Endothelial cell of umbilical vein (primary cell): ENCODE measurements around the gene FYN.

ENCODE experiments used
- CTCF ChIP-seq, 2 donors: IDR thresholded peaks; 1 replicate in 1 of 2; 2 replicates in 1 of 2; pipeline ENCODE4 v1.5.1; 2011; ENCODE audit warnings: low read length in 2 of 2, mild to moderate bottlenecking in 2 of 2, moderate library complexity in 2 of 2, control low read depth in 1 of 2, inconsistent platforms in 1 of 2, low read depth in 1 of 2; ENCODE audit not compliant: insufficient read depth in 1 of 2; ENCODE audit errors: extremely low read depth in 1 of 2
- MAX ChIP-seq: IDR thresholded peaks from 2 replicates; pipeline ENCODE4 v1.6.1; 2011; ENCODE audit not compliant: insufficient read depth, insufficient read length

- no peak for TF ChIP-seq CTCF (IDR thresholded peaks at IDR 0.05; ENCODE audit: extremely low read depth in 1 of 2, insufficient read depth in 1 of 2, low read depth in 1 of 2, low read length in 2 of 2)
- no peak for TF ChIP-seq MAX
These were observed 84.6 kb downstream of the FYN start for GRCh38 chr6:111788379-111789276.
